GM19328 (cell line): ENCODE results near the gene BCL10.
A peak's percentile ranks its signal among the peaks of the same experiment; 100 is the strongest.
"Not testable (repeated sequence)": the region's sequence is repeated elsewhere in the genome, so short reads cannot be mapped to it uniquely, and the experiment has no call there.

Source experiments
- ATAC-seq: cut with Tn5 transposase; IDR thresholded peaks from one replicate; pipeline ENCODE4 v1.9.1; 2021; ENCODE audit warnings: mild to moderate bottlenecking, moderate library complexity; ENCODE audit not compliant: unreplicated experiment

The BCL10 gene

GRCh38 chr1:85268801-85269585 is 7.4 kb downstream of the BCL10 start:
- ATAC-seq, result no peak

- no peak for ATAC-seq
Measured at GRCh38 chr1:85267313-85267712, 9.1 kb downstream of the BCL10 start.

- ATAC-seq, result no peak
Measured at GRCh38 chr1:85264150-85264549, 12.3 kb downstream of the BCL10 start.

- ATAC-seq, result no peak
Measured at GRCh38 chr1:85262985-85263384, 13.4 kb downstream of the BCL10 start.

- ATAC-seq, result no peak
Measured at GRCh38 chr1:85259912-85260274, 16.5 kb downstream of the BCL10 start.

GRCh38 chr1:85259118-85259911 is 17.1 kb downstream of the BCL10 start, which contains the start of gene C1orf52:
Gene C1orf52, minus strand, starts transcription at chr1:85259662. Its CDS starts 29 bp downstream, at chr1:85259633.
- peak; percentile 98 for ATAC-seq

GRCh38 chr1:85258536-85259117 is 17.8 kb downstream of the BCL10 start:
- ATAC-seq, result no peak

GRCh38 chr1:85249042-85249441 is 27.4 kb downstream of the BCL10 start:
- ATAC-seq, result not testable (repeated sequence)

- no peak for ATAC-seq
Measured at GRCh38 chr1:85245891-85246290, 30.5 kb downstream of the BCL10 start.

- no peak for ATAC-seq
Measured at GRCh38 chr1:85245456-85245855, 31.0 kb downstream of the BCL10 start.

- no peak for ATAC-seq
Measured at GRCh38 chr1:85244271-85245061, 32.0 kb downstream of the BCL10 start.

GRCh38 chr1:85243372-85243771 is 33.1 kb downstream of the BCL10 start:
- ATAC-seq, result no peak

GRCh38 chr1:85240643-85241042 is 35.8 kb downstream of the BCL10 start:
- ATAC-seq, result no peak

- no peak for ATAC-seq
Measured at GRCh38 chr1:85240174-85240601, 36.2 kb downstream of the BCL10 start.

GRCh38 chr1:85237613-85238012 is 38.8 kb downstream of the BCL10 start:
- no peak for ATAC-seq

GRCh38 chr1:85230305-85230977 is 46.0 kb downstream of the BCL10 start:
- no peak for ATAC-seq

- no peak for ATAC-seq
Measured at GRCh38 chr1:85229574-85230097, 46.8 kb downstream of the BCL10 start.

- ATAC-seq, result no peak
Measured at GRCh38 chr1:85228972-85229371, 47.5 kb downstream of the BCL10 start.

- ATAC-seq, result no peak
Measured at GRCh38 chr1:85225624-85226380, 50.6 kb downstream of the BCL10 start.
